Hepatocyte (in vitro differentiated cells): Measurements from ENCODE around the gene UMAD1.

Source experiments
- CTCF ChIP-seq: fragments of 200-600 bp; sonication (generic); IDR thresholded peaks from 2 replicates; pipeline ENCODE4 v1.5.1; 2016; ENCODE audit warnings: antibody characterized with exemption, mild to moderate bottlenecking; ENCODE audit not compliant: poor library complexity
- EZH2 ChIP-seq: fragments of 200-600 bp; sonication (generic); IDR thresholded peaks from 2 replicates; pipeline ENCODE4 v1.6.1; 2016; ENCODE audit warnings: antibody characterized with exemption, mild to moderate bottlenecking, borderline replicate concordance
- EZH2phosphoT487 ChIP-seq: fragments of 200-600 bp; sonication (generic); IDR thresholded peaks from one replicate; pipeline ENCODE4 v1.6.1; 2018; ENCODE audit warnings: antibody characterized with exemption, mild to moderate bottlenecking, low read depth, moderate library complexity; ENCODE audit not compliant: unreplicated experiment, severe bottlenecking

- TF ChIP-seq CTCF (no peak), EZH2 (no peak), EZH2phosphoT487 (no peak)
These were observed 10.2 kb downstream of the UMAD1 start for GRCh38 chr7:7650682-7651206.
